ENCODE measurements around the gene KCNA3.

GRCh38 chr1:110667776-110668175 lies 7.0 kb downstream of the KCNA3 start:
- no peak for TF ChIP-seq TCF7L2 (IDR thresholded peaks at IDR 0.05; ENCODE audit: borderline replicate concordance, low read depth, low read length)
- TF ChIP-seq ZNF776 (tag by site-specific recombination; IDR thresholded peaks at IDR 0.05; ENCODE audit: borderline replicate concordance): no peak
- no peak for TF ChIP-seq ZNF837 (tag by site-specific recombination; IDR thresholded peaks at IDR 0.05)
- TF ChIP-seq CTCF (tag by site-specific recombination; IDR thresholded peaks at IDR 0.05): no peak
- no peak for TF ChIP-seq ZBTB7A (tag by site-specific recombination; IDR thresholded peaks at IDR 0.05; ENCODE audit: low read depth)
- no peak for TF ChIP-seq ZFP3 (tag by site-specific recombination; IDR thresholded peaks at IDR 0.05; ENCODE audit: low read depth)
- no peak for TF ChIP-seq YY2 (tag by site-specific recombination; IDR thresholded peaks at IDR 0.05)
- TF ChIP-seq ZNF324 (tag by site-specific recombination; IDR thresholded peaks at IDR 0.05): no peak
- TF ChIP-seq ZNF223 (tag by site-specific recombination; IDR thresholded peaks at IDR 0.05): no peak
- TF ChIP-seq ZNF664 (tag by site-specific recombination; IDR thresholded peaks at IDR 0.05): no peak
- no peak for TF ChIP-seq PRDM6 (tag by site-specific recombination; IDR thresholded peaks at IDR 0.05)
